Neuronal stem cell (in vitro differentiated cells): Measurements from ENCODE around the gene IGSF9.

Source experiments
- DNase-seq: peaks from one replicate; pipeline ENCODE4 v3.0.0-alpha.2; 2013; ENCODE audit warnings: low spot score
- H2AFZ ChIP-seq: one replicate; pipeline ENCODE4 v1.6.1; 2013; ENCODE audit warnings: mild to moderate bottlenecking, low read length, inconsistent platforms
- H2AK5ac ChIP-seq: 2 replicates; pipeline ENCODE4 v1.6.1; 2013; ENCODE audit warnings: low read depth, mild to moderate bottlenecking, inconsistent platforms, low read length, moderate library complexity, mixed read lengths
- H2BK120ac ChIP-seq: 2 replicates; pipeline ENCODE4 v1.6.1; 2013; ENCODE audit warnings: low read depth, mild to moderate bottlenecking, inconsistent platforms, low read length, moderate library complexity, mixed read lengths
- H2BK12ac ChIP-seq: one replicate; pipeline ENCODE4 v1.6.1; 2013; ENCODE audit warnings: low read length, inconsistent platforms
- H2BK15ac ChIP-seq: 2 replicates; pipeline ENCODE4 v1.6.1; 2013; ENCODE audit warnings: mild to moderate bottlenecking, low read length, inconsistent platforms, mixed read lengths
- H2BK5ac ChIP-seq: one replicate; pipeline ENCODE4 v1.6.1; 2013; ENCODE audit warnings: inconsistent platforms, mild to moderate bottlenecking, low read length, moderate library complexity
- H3K14ac ChIP-seq: one replicate; pipeline ENCODE4 v1.6.1; 2013; ENCODE audit warnings: low read length, inconsistent platforms
- H3K18ac ChIP-seq: 2 replicates; pipeline ENCODE4 v1.6.1; 2013; ENCODE audit warnings: low read length, inconsistent platforms
- H3K23ac ChIP-seq: 2 replicates; pipeline ENCODE4 v1.6.1; 2013; ENCODE audit warnings: low read depth, mild to moderate bottlenecking, mixed read lengths, low read length, inconsistent platforms; ENCODE audit not compliant: poor library complexity
- H3K27ac ChIP-seq: replicated peaks from 3 replicates; pipeline ENCODE4 v1.5.1; 2013; ENCODE audit warnings: low read length, inconsistent platforms
- H3K27me3 ChIP-seq, 3 experiments: 2 replicates each; pipeline ENCODE4 v1.6.1; 2013; ENCODE audit warnings: low read length in 3 of 3, mild to moderate bottlenecking in 2 of 3, inconsistent platforms in 1 of 3, low read depth in 1 of 3, mixed read lengths in 1 of 3, moderate library complexity in 1 of 3; ENCODE audit not compliant: control insufficient read depth in 3 of 3, insufficient read depth in 3 of 3
- H3K36me3 ChIP-seq, 2 donors: replicated peaks in 1 of 2; 2 replicates each; pipeline ENCODE4 v1.6.1; 2013; ENCODE audit warnings: low read length in 2 of 2; ENCODE audit not compliant: control insufficient read depth in 2 of 2, insufficient read depth in 2 of 2
- H3K4ac ChIP-seq: 2 replicates; pipeline ENCODE4 v1.6.1; 2013; ENCODE audit warnings: inconsistent platforms, mild to moderate bottlenecking, low read length, moderate library complexity
- H3K4me1 ChIP-seq, 2 donors: 1 replicate in 1 of 2; 2 replicates in 1 of 2; pipeline ENCODE4 v1.6.1; 2013; ENCODE audit warnings: low read length in 2 of 2, low read depth in 1 of 2; ENCODE audit not compliant: control insufficient read depth in 2 of 2, insufficient read depth in 1 of 2
- H3K4me2 ChIP-seq: one replicate; pipeline ENCODE4 v1.6.1; 2013; ENCODE audit warnings: mild to moderate bottlenecking, low read length, inconsistent platforms; ENCODE audit not compliant: insufficient read depth, poor library complexity, severe bottlenecking
- H3K4me3 ChIP-seq, 2 donors: 2 replicates each; pipeline ENCODE4 v1.5.1; 2013; ENCODE audit warnings: low read length in 2 of 2, mild to moderate bottlenecking in 2 of 2, inconsistent platforms in 1 of 2, moderate library complexity in 1 of 2
- H3K79me1 ChIP-seq: one replicate; pipeline ENCODE4 v1.6.1; 2013; ENCODE audit warnings: low read depth, mild to moderate bottlenecking, inconsistent platforms, low read length, moderate library complexity
- H3K9ac ChIP-seq: one replicate; pipeline ENCODE4 v1.6.1; 2013; ENCODE audit warnings: mild to moderate bottlenecking, low read depth, low read length, inconsistent platforms; ENCODE audit not compliant: poor library complexity
- H3K9me3 ChIP-seq, 2 donors: replicated peaks in 1 of 2; 2 replicates each; pipeline versions ENCODE3 to v1.6.1; 2013; ENCODE audit warnings: low read length in 2 of 2, mild to moderate bottlenecking in 2 of 2, inconsistent platforms in 1 of 2, low read depth in 1 of 2, mixed read lengths in 1 of 2, moderate library complexity in 1 of 2; ENCODE audit not compliant: control insufficient read depth in 2 of 2, insufficient read depth in 1 of 2
- H4K8ac ChIP-seq: one replicate; pipeline ENCODE4 v1.6.1; 2013; ENCODE audit warnings: low read depth, mild to moderate bottlenecking, inconsistent platforms, low read length, moderate library complexity
- H4K91ac ChIP-seq: one replicate; pipeline ENCODE4 v1.6.1; 2013; ENCODE audit warnings: low read length, low read depth, mild to moderate bottlenecking, inconsistent platforms; ENCODE audit not compliant: poor library complexity
- WGBS, 2 donors: extraction: QIAGEN DNeasy Blood & Tissue Kit; methylation state at CpG; one replicate each; pipeline ENCODE4 v1.1.7; 2013; ENCODE audit warnings: missing lambda C conversion rate in 2 of 2, mixed read lengths in 1 of 2; ENCODE audit not compliant: insufficient read length in 2 of 2, insufficient replicate concordance in 1 of 2; ENCODE audit errors: extremely low coverage in 2 of 2; 5-methylcytosine and 5-hydroxymethylcytosine counted together

IGSF9 gene

GRCh38 chr1:159991513-159991912 is 46.1 kb upstream of the IGSF9 start:
- peaks cover 0 to 2% of the 10 kb centered on the region in 2 donors for H3K4me1 ChIP-seq
- H2BK15ac ChIP-seq: no peak overlapping the region
- H3K23ac ChIP-seq: no peak overlapping the region
- H3K4me2 ChIP-seq: no peak overlapping the region
- H3K36me3 ChIP-seq: no peaks in the 10 kb centered on the region
- no peak overlapping the region for H3K4ac ChIP-seq
- H3K9me3 ChIP-seq: peaks cover 0 to 2% of the 10 kb centered on the region in 2 donors
- no peak overlapping the region for H3K18ac ChIP-seq
- no peak overlapping the region for H2AK5ac ChIP-seq
- no peak overlapping the region for H3K27ac ChIP-seq
- no peaks in the 10 kb centered on the region for H3K79me1 ChIP-seq
- H2BK12ac ChIP-seq: no peak overlapping the region
- H2AFZ ChIP-seq: no peak overlapping the region
- H3K27me3 ChIP-seq: peaks cover 0 to 39% (median 2%) of the 10 kb centered on the region in 3 experiments
- no peak overlapping the region for H4K91ac ChIP-seq
- WGBS, 2 donors: no CpG with 5 or more reads among the region's 4 CpGs
- no peak overlapping the region for H2BK120ac ChIP-seq
- H4K8ac ChIP-seq: no peak overlapping the region
- no peak overlapping the region for H2BK5ac ChIP-seq
- no peak overlapping the region for H3K4me3 ChIP-seq
- H3K9ac ChIP-seq: no peak overlapping the region
- H3K14ac ChIP-seq: no peak overlapping the region
- DNase-seq: no peak

GRCh38 chr1:159990005-159990404 is 44.6 kb upstream of the IGSF9 start:
- H2BK5ac ChIP-seq: no peak overlapping the region
- H3K4me1 ChIP-seq: peaks cover 0 to 2% of the 10 kb centered on the region in 2 donors
- no peak overlapping the region for H2BK120ac ChIP-seq
- DNase-seq: no peak
- H3K27me3 ChIP-seq: peaks cover 0 to 32% (median 0%) of the 10 kb centered on the region in 3 experiments
- no peak overlapping the region for H3K27ac ChIP-seq
- H2BK15ac ChIP-seq: no peak overlapping the region
- H4K8ac ChIP-seq: no peak overlapping the region
- H3K36me3 ChIP-seq: no peaks in the 10 kb centered on the region
- no peak overlapping the region for H3K4ac ChIP-seq
- no peak overlapping the region for H3K18ac ChIP-seq
- no peaks in the 10 kb centered on the region for H3K9me3 ChIP-seq
- H3K9ac ChIP-seq: no peak overlapping the region
- no peak overlapping the region for H4K91ac ChIP-seq
- H3K14ac ChIP-seq: no peak overlapping the region
- no peak overlapping the region for H2AK5ac ChIP-seq
- H2AFZ ChIP-seq: no peak overlapping the region
- WGBS, 2 donors: no CpG with 5 or more reads among the region's 5 CpGs
- no peak overlapping the region for H3K4me3 ChIP-seq
- H2BK12ac ChIP-seq: no peak overlapping the region
- no peak overlapping the region for H3K4me2 ChIP-seq
- no peaks in the 10 kb centered on the region for H3K79me1 ChIP-seq
- no peak overlapping the region for H3K23ac ChIP-seq

GRCh38 chr1:159989581-159989980 is 44.2 kb upstream of the IGSF9 start:
- H3K36me3 ChIP-seq: no peaks in the 10 kb centered on the region
- H3K4ac ChIP-seq: no peak overlapping the region
- H3K4me3 ChIP-seq: no peak overlapping the region
- no peak overlapping the region for H3K14ac ChIP-seq
- no peak overlapping the region for H3K9ac ChIP-seq
- H2AK5ac ChIP-seq: no peak overlapping the region
- H2BK5ac ChIP-seq: no peak overlapping the region
- H2BK120ac ChIP-seq: no peak overlapping the region
- H2BK12ac ChIP-seq: no peak overlapping the region
- H3K27ac ChIP-seq: no peak overlapping the region
- H2AFZ ChIP-seq: no peak overlapping the region
- H3K4me2 ChIP-seq: no peak overlapping the region
- no peaks in the 10 kb centered on the region for H3K9me3 ChIP-seq
- DNase-seq: no peak
- H4K91ac ChIP-seq: no peak overlapping the region
- no CpG with 5 or more reads among the region's 3 CpGs for WGBS, 2 donors
- H3K4me1 ChIP-seq: peaks cover 0 to 2% of the 10 kb centered on the region in 2 donors
- no peak overlapping the region for H2BK15ac ChIP-seq
- H3K18ac ChIP-seq: no peak overlapping the region
- peaks cover 0 to 32% (median 0%) of the 10 kb centered on the region in 3 experiments for H3K27me3 ChIP-seq
- no peak overlapping the region for H4K8ac ChIP-seq
- no peaks in the 10 kb centered on the region for H3K79me1 ChIP-seq
- H3K23ac ChIP-seq: no peak overlapping the region

GRCh38 chr1:159988006-159988405 is 42.6 kb upstream of the IGSF9 start:
- H3K27me3 ChIP-seq: peaks cover 0 to 38% (median 0%) of the 10 kb centered on the region in 3 experiments
- no peak overlapping the region for H3K23ac ChIP-seq
- no peaks in the 10 kb centered on the region for H3K79me1 ChIP-seq
- H2AK5ac ChIP-seq: no peak overlapping the region
- H3K27ac ChIP-seq: no peak overlapping the region
- WGBS, 2 donors: no CpG with 5 or more reads among the region's 1 CpG
- no peak overlapping the region for H2BK120ac ChIP-seq
- H3K4me3 ChIP-seq: no peak overlapping the region
- H3K14ac ChIP-seq: no peak overlapping the region
- no peak overlapping the region for H4K8ac ChIP-seq
- H2BK15ac ChIP-seq: no peak overlapping the region
- H3K4me2 ChIP-seq: no peak overlapping the region
- H3K18ac ChIP-seq: no peak overlapping the region
- no peak for DNase-seq
- H2BK12ac ChIP-seq: no peak overlapping the region
- no peak overlapping the region for H4K91ac ChIP-seq
- H3K9ac ChIP-seq: no peak overlapping the region
- peaks cover 0 to 2% of the 10 kb centered on the region in 2 donors for H3K4me1 ChIP-seq
- H2AFZ ChIP-seq: no peak overlapping the region
- H3K4ac ChIP-seq: no peak overlapping the region
- H3K36me3 ChIP-seq: no peaks in the 10 kb centered on the region
- no peak overlapping the region for H2BK5ac ChIP-seq
- no peaks in the 10 kb centered on the region for H3K9me3 ChIP-seq
